ENCODE data around the gene VWA8.

Gene VWA8

GRCh38 chr13:41960637-41961465, at the start of gene VWA8:
TSS of gene VWA8 (minus strand) at chr13:41961109. CDS start at chr13:41961015, 94 bp downstream.
- Histone ChIP-seq H3K9ac (ENCODE audit: low read depth, low read length) (peak within 1 kb of the TSS; percentile 82), H3K9me3 (ENCODE audit: control insufficient read depth, insufficient read depth, low read length) (no peaks in the 10 kb centered on the region), H3K27me3 (ENCODE audit: control insufficient read depth, insufficient read depth, low read length) (0 out of 2 replicates have a peak, but pooled peaks cover 3% of the 10 kb centered on the region), H3K4me1 (ENCODE audit: control insufficient read depth, insufficient read depth, low read length) (peaks cover 13% of the 10 kb centered on the region), H3K27ac (ENCODE audit: low read depth, low read length) (peak within 1 kb of the TSS; percentile 70), H3K36me3 (ENCODE audit: control insufficient read depth, insufficient read depth, low read length) (no peaks in the 10 kb centered on the region), H3K4me3 (ENCODE audit: low read depth, low read length) (peak within 1 kb of the TSS; percentile 79)

- Histone ChIP-seq H3K4me3 (ENCODE audit: low read depth, low read length) (no peak overlapping the region), H3K27me3 (ENCODE audit: control insufficient read depth, insufficient read depth, low read length) (no peaks in the 10 kb centered on the region), H3K4me1 (ENCODE audit: control insufficient read depth, insufficient read depth, low read length) (peaks cover 12% of the 10 kb centered on the region), H3K9ac (ENCODE audit: low read depth, low read length) (no peak overlapping the region), H3K36me3 (ENCODE audit: control insufficient read depth, insufficient read depth, low read length) (no peaks in the 10 kb centered on the region), H3K27ac (ENCODE audit: low read depth, low read length) (no peak overlapping the region), H3K9me3 (ENCODE audit: control insufficient read depth, insufficient read depth, low read length) (no peaks in the 10 kb centered on the region)
These were observed 48.1 kb upstream of the VWA8 start for GRCh38 chr13:42009057-42009456.

- H3K9ac ChIP-seq (ENCODE audit: low read depth, low read length), result no peak overlapping the region
- peaks cover 12% of the 10 kb centered on the region for H3K4me1 ChIP-seq (ENCODE audit: control insufficient read depth, insufficient read depth, low read length)
- no peaks in the 10 kb centered on the region for H3K9me3 ChIP-seq (ENCODE audit: control insufficient read depth, insufficient read depth, low read length)
- no peaks in the 10 kb centered on the region for H3K36me3 ChIP-seq (ENCODE audit: control insufficient read depth, insufficient read depth, low read length)
- H3K27me3 ChIP-seq (ENCODE audit: control insufficient read depth, insufficient read depth, low read length), result no peaks in the 10 kb centered on the region
- no peak overlapping the region for H3K4me3 ChIP-seq (ENCODE audit: low read depth, low read length)
- H3K27ac ChIP-seq (ENCODE audit: low read depth, low read length), result no peak overlapping the region
These were observed 46.9 kb upstream of the VWA8 start for GRCh38 chr13:42007844-42008243.

GRCh38 chr13:42002066-42002465, 41.2 kb upstream of the VWA8 start:
- H3K36me3 ChIP-seq (ENCODE audit: control insufficient read depth, insufficient read depth, low read length), result no peaks in the 10 kb centered on the region
- H3K4me3 ChIP-seq (ENCODE audit: low read depth, low read length), result no peak overlapping the region
- peaks cover 17% of the 10 kb centered on the region for H3K4me1 ChIP-seq (ENCODE audit: control insufficient read depth, insufficient read depth, low read length)
- no peak overlapping the region for H3K9ac ChIP-seq (ENCODE audit: low read depth, low read length)
- H3K27ac ChIP-seq (ENCODE audit: low read depth, low read length), result no peak overlapping the region
- no peaks in the 10 kb centered on the region for H3K9me3 ChIP-seq (ENCODE audit: control insufficient read depth, insufficient read depth, low read length)
- H3K27me3 ChIP-seq (ENCODE audit: control insufficient read depth, insufficient read depth, low read length), result no peaks in the 10 kb centered on the region

- Histone ChIP-seq H3K36me3 (ENCODE audit: control insufficient read depth, insufficient read depth, low read length) (no peaks in the 10 kb centered on the region), H3K9me3 (ENCODE audit: control insufficient read depth, insufficient read depth, low read length) (no peaks in the 10 kb centered on the region), H3K9ac (ENCODE audit: low read depth, low read length) (no peak overlapping the region), H3K27ac (ENCODE audit: low read depth, low read length) (no peak overlapping the region), H3K4me1 (ENCODE audit: control insufficient read depth, insufficient read depth, low read length) (peaks cover 17% of the 10 kb centered on the region), H3K27me3 (ENCODE audit: control insufficient read depth, insufficient read depth, low read length) (no peaks in the 10 kb centered on the region), H3K4me3 (ENCODE audit: low read depth, low read length) (peak overlapping the region; percentile 4; the same call in 1 of the 2 replicates)
These were observed 40.7 kb upstream of the VWA8 start for GRCh38 chr13:42001580-42001979.

GRCh38 chr13:42000846-42001245, 39.9 kb upstream of the VWA8 start:
- Histone ChIP-seq H3K4me1 (ENCODE audit: control insufficient read depth, insufficient read depth, low read length) (peaks cover 17% of the 10 kb centered on the region), H3K36me3 (ENCODE audit: control insufficient read depth, insufficient read depth, low read length) (no peaks in the 10 kb centered on the region), H3K27me3 (ENCODE audit: control insufficient read depth, insufficient read depth, low read length) (no peaks in the 10 kb centered on the region), H3K9ac (ENCODE audit: low read depth, low read length) (no peak overlapping the region), H3K4me3 (ENCODE audit: low read depth, low read length) (peak overlapping the region; percentile 4; the same call in 1 of the 2 replicates), H3K9me3 (ENCODE audit: control insufficient read depth, insufficient read depth, low read length) (no peaks in the 10 kb centered on the region), H3K27ac (ENCODE audit: low read depth, low read length) (no peak overlapping the region)

GRCh38 chr13:41997396-41997795, 36.5 kb upstream of the VWA8 start:
- no peaks in the 10 kb centered on the region for H3K36me3 ChIP-seq (ENCODE audit: control insufficient read depth, insufficient read depth, low read length)
- H3K27me3 ChIP-seq (ENCODE audit: control insufficient read depth, insufficient read depth, low read length), result no peaks in the 10 kb centered on the region
- no peaks in the 10 kb centered on the region for H3K9me3 ChIP-seq (ENCODE audit: control insufficient read depth, insufficient read depth, low read length)
- H3K9ac ChIP-seq (ENCODE audit: low read depth, low read length), result no peak overlapping the region
- H3K4me3 ChIP-seq (ENCODE audit: low read depth, low read length), result no peak overlapping the region
- no peak overlapping the region for H3K27ac ChIP-seq (ENCODE audit: low read depth, low read length)
- peaks cover 17% of the 10 kb centered on the region for H3K4me1 ChIP-seq (ENCODE audit: control insufficient read depth, insufficient read depth, low read length)

- H3K9ac ChIP-seq (ENCODE audit: low read depth, low read length), result no peak overlapping the region
- no peak overlapping the region for H3K27ac ChIP-seq (ENCODE audit: low read depth, low read length)
- no peaks in the 10 kb centered on the region for H3K36me3 ChIP-seq (ENCODE audit: control insufficient read depth, insufficient read depth, low read length)
- peaks cover 6% of the 10 kb centered on the region for H3K4me1 ChIP-seq (ENCODE audit: control insufficient read depth, insufficient read depth, low read length)
- no peak overlapping the region for H3K4me3 ChIP-seq (ENCODE audit: low read depth, low read length)
- no peaks in the 10 kb centered on the region for H3K27me3 ChIP-seq (ENCODE audit: control insufficient read depth, insufficient read depth, low read length)
- H3K9me3 ChIP-seq (ENCODE audit: control insufficient read depth, insufficient read depth, low read length), result no peaks in the 10 kb centered on the region
These were observed 35.0 kb upstream of the VWA8 start for GRCh38 chr13:41995946-41996345.

- H3K9me3 ChIP-seq (ENCODE audit: control insufficient read depth, insufficient read depth, low read length), result no peaks in the 10 kb centered on the region
- no peaks in the 10 kb centered on the region for H3K36me3 ChIP-seq (ENCODE audit: control insufficient read depth, insufficient read depth, low read length)
- H3K4me3 ChIP-seq (ENCODE audit: low read depth, low read length), result no peak overlapping the region
- H3K27ac ChIP-seq (ENCODE audit: low read depth, low read length), result no peak overlapping the region
- peaks cover under 1% of the 10 kb centered on the region; the same call in 1 of the 2 replicates for H3K4me1 ChIP-seq (ENCODE audit: control insufficient read depth, insufficient read depth, low read length)
- no peaks in the 10 kb centered on the region for H3K27me3 ChIP-seq (ENCODE audit: control insufficient read depth, insufficient read depth, low read length)
- no peak overlapping the region for H3K9ac ChIP-seq (ENCODE audit: low read depth, low read length)
These were observed 34.4 kb upstream of the VWA8 start for GRCh38 chr13:41995336-41995735.

- Histone ChIP-seq H3K9ac (ENCODE audit: low read depth, low read length) (no peak overlapping the region), H3K27me3 (ENCODE audit: control insufficient read depth, insufficient read depth, low read length) (no peaks in the 10 kb centered on the region), H3K4me3 (ENCODE audit: low read depth, low read length) (no peak overlapping the region), H3K4me1 (ENCODE audit: control insufficient read depth, insufficient read depth, low read length) (no peaks in the 10 kb centered on the region), H3K36me3 (ENCODE audit: control insufficient read depth, insufficient read depth, low read length) (no peaks in the 10 kb centered on the region), H3K9me3 (ENCODE audit: control insufficient read depth, insufficient read depth, low read length) (no peaks in the 10 kb centered on the region), H3K27ac (ENCODE audit: low read depth, low read length) (no peak overlapping the region)
These were observed 33.8 kb upstream of the VWA8 start for GRCh38 chr13:41994696-41995095.

- no peak overlapping the region for H3K4me3 ChIP-seq (ENCODE audit: low read depth, low read length)
- H3K27me3 ChIP-seq (ENCODE audit: control insufficient read depth, insufficient read depth, low read length), result no peaks in the 10 kb centered on the region
- H3K4me1 ChIP-seq (ENCODE audit: control insufficient read depth, insufficient read depth, low read length), result no peaks in the 10 kb centered on the region
- no peak overlapping the region for H3K27ac ChIP-seq (ENCODE audit: low read depth, low read length)
- H3K9me3 ChIP-seq (ENCODE audit: control insufficient read depth, insufficient read depth, low read length), result no peaks in the 10 kb centered on the region
- H3K9ac ChIP-seq (ENCODE audit: low read depth, low read length), result no peak overlapping the region
- H3K36me3 ChIP-seq (ENCODE audit: control insufficient read depth, insufficient read depth, low read length), result no peaks in the 10 kb centered on the region
These were observed 31.0 kb upstream of the VWA8 start for GRCh38 chr13:41991936-41992335.

All from HUES48 (cell line).